ACC112 (cell line): Measurements from ENCODE around the gene HOMER1.
A peak's percentile ranks its signal among the peaks of the same experiment; 100 is the strongest.

Source experiments
- H2AFZ ChIP-seq: fragments of 200-600 bp; sonication (generic); one replicate; pipeline ENCODE4 v1.6.0; 2017; ENCODE audit warnings: antibody characterized with exemption, low read length; ENCODE audit not compliant: unreplicated experiment
- H3K27ac ChIP-seq: fragments of 200-600 bp; sonication (generic); 2 replicates; pipeline ENCODE4 v1.5.1; 2014; ENCODE audit warnings: low read depth, mild to moderate bottlenecking, antibody characterized with exemption, low read length, moderate library complexity
- H3K27me3 ChIP-seq: fragments of 200-600 bp; sonication (generic); 2 replicates; pipeline ENCODE4 v1.6.1; 2014; ENCODE audit warnings: mild to moderate bottlenecking, antibody characterized with exemption, low read length, moderate library complexity, mixed read lengths; ENCODE audit not compliant: insufficient read depth
- H3K36me3 ChIP-seq: fragments of 200-600 bp; sonication (generic); 2 replicates; pipeline ENCODE4 v1.6.1; 2016; ENCODE audit warnings: mild to moderate bottlenecking, antibody characterized with exemption, low read length, moderate library complexity, mixed read lengths; ENCODE audit not compliant: insufficient read depth
- H3K4me1 ChIP-seq: fragments of 200-600 bp; sonication (generic); one replicate; pipeline ENCODE4 v1.6.1; 2016; ENCODE audit warnings: low read length, mixed read lengths; ENCODE audit not compliant: insufficient read depth, unreplicated experiment, control insufficient read depth
- H3K4me3 ChIP-seq: fragments of 200-600 bp; sonication (generic); 2 replicates; pipeline ENCODE4 v1.5.1; 2014; ENCODE audit warnings: mild to moderate bottlenecking, low read depth, low read length
- H3K79me2 ChIP-seq: fragments of 200-600 bp; sonication (generic); one replicate; pipeline ENCODE4 v1.6.0; 2016; ENCODE audit warnings: low read length; ENCODE audit not compliant: control insufficient read depth, unreplicated experiment, insufficient read depth

The HOMER1 gene

GRCh38 chr5:79488775-79489174 is 25.2 kb downstream of the HOMER1 start:
- Histone ChIP-seq H2AFZ (no peak overlapping the region), H3K4me1 (no peaks in the 10 kb centered on the region), H3K36me3 (no peaks in the 10 kb centered on the region), H3K27ac (no peak overlapping the region), H3K27me3 (no peaks in the 10 kb centered on the region), H3K79me2 (peaks cover 5% of the 10 kb centered on the region), H3K4me3 (no peak overlapping the region)

DNA sequence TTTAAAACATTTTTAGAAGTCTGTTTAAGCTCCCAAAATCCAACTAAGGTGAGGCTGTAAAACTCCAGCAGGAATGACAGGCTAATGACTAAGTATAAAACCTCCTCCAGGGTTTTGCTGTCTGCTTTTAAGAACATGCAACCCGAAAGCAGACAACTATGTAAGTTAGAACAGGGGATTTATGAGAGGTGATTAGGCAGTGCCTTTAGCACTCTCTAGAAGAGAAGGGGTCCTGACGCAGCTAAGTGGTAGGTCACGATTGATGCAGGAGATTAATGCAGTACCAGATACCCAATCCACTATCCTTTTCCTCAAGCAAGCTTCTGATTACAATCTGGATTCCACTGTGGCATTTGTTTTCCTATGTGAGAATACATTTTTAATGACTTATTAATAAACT is 25.9 kb downstream of the HOMER1 start:
- Histone ChIP-seq H3K27ac (no peak overlapping the region), H3K36me3 (no peaks in the 10 kb centered on the region), H3K79me2 (peaks cover 5% of the 10 kb centered on the region), H3K27me3 (no peaks in the 10 kb centered on the region), H2AFZ (no peak overlapping the region), H3K4me3 (no peak overlapping the region), H3K4me1 (no peaks in the 10 kb centered on the region)

DNA sequence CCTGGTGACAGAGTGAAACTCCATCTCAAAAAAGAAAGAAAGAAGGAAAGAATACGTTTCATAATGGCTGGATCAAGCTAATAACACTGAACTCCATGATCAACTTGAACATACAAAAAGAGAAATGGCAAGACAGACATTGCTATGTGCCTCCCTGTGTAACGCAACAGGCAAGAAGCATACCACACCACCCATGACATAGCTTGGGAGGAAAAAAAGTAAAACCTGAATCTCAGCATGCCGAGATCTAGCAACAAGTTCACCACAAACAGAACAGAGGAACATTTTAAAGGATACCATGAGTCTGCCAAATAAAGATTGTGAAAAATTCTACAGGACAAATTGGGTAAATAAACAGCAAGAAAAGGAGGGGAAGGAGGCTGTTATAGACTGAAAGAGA is 26.7 kb downstream of the HOMER1 start:
- Histone ChIP-seq H3K4me1 (no peaks in the 10 kb centered on the region), H3K36me3 (no peaks in the 10 kb centered on the region), H3K4me3 (no peak overlapping the region), H3K79me2 (peaks cover 5% of the 10 kb centered on the region), H2AFZ (no peak overlapping the region), H3K27me3 (no peaks in the 10 kb centered on the region), H3K27ac (no peak overlapping the region)

DNA sequence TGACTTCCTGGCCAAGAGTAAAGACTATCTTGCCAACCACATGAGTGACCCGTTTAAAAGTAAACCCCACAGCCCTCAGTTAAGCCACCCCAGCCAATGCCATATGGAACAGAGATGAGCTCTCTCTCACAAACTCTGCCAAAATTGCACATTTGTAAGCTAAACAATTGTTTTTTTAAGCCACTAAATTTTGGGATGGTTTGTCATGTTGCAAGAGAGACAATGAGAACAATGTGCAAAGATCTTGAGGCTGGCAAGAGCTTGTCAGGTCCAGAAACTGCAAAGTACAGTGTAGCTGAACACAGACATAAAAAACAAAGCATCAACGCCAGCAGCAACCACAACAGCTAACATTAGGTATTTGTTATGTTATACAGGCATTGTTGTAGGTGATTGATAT is 27.8 kb downstream of the HOMER1 start:
- peaks cover 5% of the 10 kb centered on the region for H3K79me2 ChIP-seq
- no peaks in the 10 kb centered on the region for H3K4me1 ChIP-seq
- H3K27ac ChIP-seq, result no peak overlapping the region
- H3K36me3 ChIP-seq, result no peaks in the 10 kb centered on the region
- H2AFZ ChIP-seq, result no peak overlapping the region
- no peak overlapping the region for H3K4me3 ChIP-seq
- H3K27me3 ChIP-seq, result no peaks in the 10 kb centered on the region

- Histone ChIP-seq H3K27ac (no peak overlapping the region), H3K4me1 (no peaks in the 10 kb centered on the region), H3K27me3 (no peaks in the 10 kb centered on the region), H3K36me3 (no peaks in the 10 kb centered on the region), H3K4me3 (no peak overlapping the region), H3K79me2 (peaks cover 5% of the 10 kb centered on the region), H2AFZ (no peak overlapping the region)
Measured at GRCh38 chr5:79484731-79485130, 29.2 kb downstream of the HOMER1 start.

GRCh38 chr5:79481574-79481973 is 32.4 kb downstream of the HOMER1 start:
- Histone ChIP-seq H3K27me3 (no peaks in the 10 kb centered on the region), H3K79me2 (peaks cover 5% of the 10 kb centered on the region), H2AFZ (no peak overlapping the region), H3K4me3 (no peak overlapping the region), H3K36me3 (no peaks in the 10 kb centered on the region), H3K27ac (no peak overlapping the region), H3K4me1 (no peaks in the 10 kb centered on the region)

DNA sequence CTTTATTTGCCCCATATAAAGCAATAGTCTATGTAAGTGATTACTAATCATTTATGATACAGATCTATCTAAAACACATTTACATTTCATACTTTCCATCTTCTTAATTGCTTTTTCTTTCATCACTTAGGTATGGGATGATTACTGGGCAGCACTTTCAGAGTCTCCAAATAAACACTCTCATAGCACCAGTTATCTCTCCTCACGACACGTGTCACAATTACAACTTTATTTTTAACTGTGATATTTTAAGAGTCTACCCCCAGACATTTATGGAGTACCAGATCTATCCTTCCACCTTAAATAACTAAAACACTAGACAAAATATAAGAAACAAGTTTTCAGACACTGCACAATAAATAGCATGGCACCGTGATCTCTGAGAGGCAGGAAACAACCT is 32.9 kb downstream of the HOMER1 start:
- H3K4me1 ChIP-seq, result no peaks in the 10 kb centered on the region
- no peak overlapping the region for H3K27ac ChIP-seq
- no peaks in the 10 kb centered on the region for H3K27me3 ChIP-seq
- H2AFZ ChIP-seq, result no peak overlapping the region
- H3K79me2 ChIP-seq, result peaks cover 3% of the 10 kb centered on the region
- no peaks in the 10 kb centered on the region for H3K36me3 ChIP-seq
- no peak overlapping the region for H3K4me3 ChIP-seq

GRCh38 chr5:79475152-79475466 is 38.8 kb downstream of the HOMER1 start:
- H3K36me3 ChIP-seq, result no peaks in the 10 kb centered on the region
- H2AFZ ChIP-seq, result no peak overlapping the region
- H3K4me3 ChIP-seq, result no peak overlapping the region
- H3K4me1 ChIP-seq, result no peaks in the 10 kb centered on the region
- H3K27me3 ChIP-seq, result no peaks in the 10 kb centered on the region
- peaks cover 4% of the 10 kb centered on the region for H3K79me2 ChIP-seq
- H3K27ac ChIP-seq, result no peak overlapping the region

DNA sequence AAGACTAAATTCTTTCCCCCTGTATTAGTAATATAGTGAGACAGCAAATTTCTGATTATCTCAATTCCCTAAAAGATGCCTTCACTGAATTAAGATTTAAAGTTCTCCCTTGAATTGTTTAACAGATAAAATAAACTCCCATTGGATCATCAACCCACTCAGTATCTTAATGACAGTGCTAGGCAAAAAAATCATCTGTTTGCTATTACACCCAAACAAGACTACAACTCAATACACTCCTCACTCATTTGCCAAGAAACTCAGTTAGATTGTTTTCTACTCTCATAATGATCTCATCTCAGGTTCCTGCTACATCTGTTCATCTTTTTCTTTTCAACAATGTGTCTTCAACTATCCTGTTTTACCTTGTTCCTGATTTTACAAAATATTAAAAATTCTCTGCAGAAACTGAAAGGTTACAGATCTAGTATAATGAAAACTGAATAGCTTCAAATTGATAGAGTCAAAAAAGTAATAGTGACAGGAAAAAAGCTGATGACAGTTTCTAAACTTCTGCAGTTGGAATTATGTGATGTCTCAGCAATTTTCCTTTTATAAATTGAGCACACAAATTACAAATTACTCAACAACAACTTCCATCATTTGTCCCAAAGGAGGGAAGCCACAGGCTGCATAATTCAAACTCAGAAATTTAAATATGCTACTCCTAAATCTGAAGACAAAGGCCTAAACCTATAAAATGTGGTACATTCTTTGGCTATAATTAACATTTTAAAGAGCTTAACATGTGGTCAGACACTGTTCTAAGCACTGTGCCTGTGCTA is 39.4 kb downstream of the HOMER1 start:
- Histone ChIP-seq H3K4me3 (no peak overlapping the region), H3K36me3 (no peaks in the 10 kb centered on the region), H2AFZ (no peak overlapping the region), H3K79me2 (peaks cover 4% of the 10 kb centered on the region), H3K4me1 (no peaks in the 10 kb centered on the region), H3K27me3 (no peaks in the 10 kb centered on the region), H3K27ac (no peak overlapping the region)

- no peak overlapping the region for H3K27ac ChIP-seq
- no peaks in the 10 kb centered on the region for H3K27me3 ChIP-seq
- H3K36me3 ChIP-seq, result no peaks in the 10 kb centered on the region
- H3K4me1 ChIP-seq, result no peaks in the 10 kb centered on the region
- H3K4me3 ChIP-seq, result no peak overlapping the region
- peaks cover 4% of the 10 kb centered on the region for H3K79me2 ChIP-seq
- no peak overlapping the region for H2AFZ ChIP-seq
Measured at GRCh38 chr5:79471556-79471955, 42.4 kb downstream of the HOMER1 start.

GRCh38 chr5:79464695-79465332 is 49.1 kb downstream of the HOMER1 start:
- H2AFZ ChIP-seq, result peak overlapping the region; percentile 46
- no peaks in the 10 kb centered on the region for H3K36me3 ChIP-seq
- H3K79me2 ChIP-seq, result peaks cover 3% of the 10 kb centered on the region
- H3K27me3 ChIP-seq, result no peaks in the 10 kb centered on the region
- H3K4me1 ChIP-seq, result no peaks in the 10 kb centered on the region
- H3K27ac ChIP-seq, result no peak overlapping the region
- H3K4me3 ChIP-seq, result 0 out of 2 replicates have a peak overlapping the region, but pooled peaks have one; percentile 35
